ENCODE data around the gene BANF1. TPM values are rescaled to one million over a fixed set of nuclear protein-coding genes. Genes with fewer than 3 reads are reported as not detected.

The BANF1 gene
- total and polyA plus RNA-seq, 2 donors (not counting 3 experiments of a cell fraction or from before 2014, with no cell fraction given): 269 to 376 TPM

DNA sequence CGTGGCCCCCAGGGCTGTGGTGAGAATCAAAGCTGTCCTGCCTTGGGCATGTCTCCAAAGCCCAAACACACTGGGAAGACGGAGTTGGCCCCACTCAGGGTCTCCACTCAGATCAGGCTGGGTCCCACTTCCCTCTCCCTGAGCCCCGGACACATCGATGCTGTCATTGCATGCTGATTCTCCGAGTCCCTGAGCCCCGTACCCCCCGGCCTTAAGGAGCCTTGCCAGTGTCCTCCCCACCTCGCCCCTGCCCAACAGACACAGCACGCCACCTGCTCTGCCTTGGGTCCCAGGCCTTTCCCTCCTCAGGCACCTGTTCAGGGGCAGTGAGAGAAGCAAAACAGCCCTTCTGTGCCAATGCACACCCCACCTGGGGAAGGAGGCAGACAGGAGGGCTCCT lies 15.0 kb upstream of the BANF1 start:
- Histone ChIP-seq H3K9me3 (replicated peaks; ENCODE audit: control insufficient read depth, insufficient read depth, low read length) (no peaks in the 10 kb centered on the region), H2AFZ (ENCODE audit: low read depth, low read length) (no peak overlapping the region), H3K36me3 (ENCODE audit: control insufficient read depth in 2 of 2, extremely low read depth in 1 of 2, insufficient read depth in 2 of 2, low read length in 2 of 2) (peaks cover 0 to 6% of the 10 kb centered on the region in 2 experiments), H3K9me1 (replicated peaks; ENCODE audit: control insufficient read depth, extremely low read depth, insufficient read depth, low read length) (no peaks in the 10 kb centered on the region), H3K9ac (replicated peaks; ENCODE audit: extremely low read depth, insufficient read depth, low read length) (no peak overlapping the region), H4K20me1 (replicated peaks; ENCODE audit: control insufficient read depth, extremely low read depth, insufficient read depth, low read length) (no peaks in the 10 kb centered on the region), H3K27ac (ENCODE audit: insufficient read depth, low read depth, low read length) (no peak overlapping the region), H3K27me3 (ENCODE audit: control insufficient read depth in 2 of 2, insufficient read depth in 2 of 2, low read length in 2 of 2) (no peaks in the 10 kb centered on the region), H3K79me2 (ENCODE audit: control insufficient read depth, insufficient read depth, low read length) (no peaks in the 10 kb centered on the region), H3K4me2 (ENCODE audit: insufficient read depth, low read length) (no peak overlapping the region), H3K4me3 (replicated peaks in 1 of 3; ENCODE audit: insufficient read depth in 1 of 3, low read depth in 1 of 3, low read length in 3 of 3) (no peak overlapping the region), H3K4me1 (ENCODE audit: control insufficient read depth, extremely low read depth, insufficient read depth, low read length) (no peaks in the 10 kb centered on the region)
- ChIA-PET CTCF (interaction anchor here (4.7 to 5.1 kb wide), 2 partner anchors 102 to 103 kb away, joined by 33 to 115 read pairs; no protein-coding TSS in a partner anchor), POLR2A (no interaction called here)
- no TSS peak for BruUV-seq (replicated peaks)
- intact Hi-C loops (cut with micrococcal nuclease): loop anchor here (5.0 kb wide), 1 partner anchor 350 kb away; the partner anchor contains the start of gene SIPA1
- FAIRE-seq (no peak), DNase-seq (ENCODE audit: low read depth, low spot score) (no peak)
- TF ChIP-seq GATA2 (IDR thresholded peaks at IDR 0.05; ENCODE audit: insufficient read depth, insufficient read length, low read depth, low read length) (no peak), MYC (IDR thresholded peaks at IDR 0.05; ENCODE audit: low read depth, low read length) (no peak), JUN (IDR thresholded peaks at IDR 0.05; ENCODE audit: borderline replicate concordance, insufficient read depth, insufficient read length, low read depth) (no peak)
- dilution Hi-C loops (cut with MboI; ENCODE audit: extremely low pct_ligation_motif_present, low sequenced_read_pairs): no loop called here

DNA sequence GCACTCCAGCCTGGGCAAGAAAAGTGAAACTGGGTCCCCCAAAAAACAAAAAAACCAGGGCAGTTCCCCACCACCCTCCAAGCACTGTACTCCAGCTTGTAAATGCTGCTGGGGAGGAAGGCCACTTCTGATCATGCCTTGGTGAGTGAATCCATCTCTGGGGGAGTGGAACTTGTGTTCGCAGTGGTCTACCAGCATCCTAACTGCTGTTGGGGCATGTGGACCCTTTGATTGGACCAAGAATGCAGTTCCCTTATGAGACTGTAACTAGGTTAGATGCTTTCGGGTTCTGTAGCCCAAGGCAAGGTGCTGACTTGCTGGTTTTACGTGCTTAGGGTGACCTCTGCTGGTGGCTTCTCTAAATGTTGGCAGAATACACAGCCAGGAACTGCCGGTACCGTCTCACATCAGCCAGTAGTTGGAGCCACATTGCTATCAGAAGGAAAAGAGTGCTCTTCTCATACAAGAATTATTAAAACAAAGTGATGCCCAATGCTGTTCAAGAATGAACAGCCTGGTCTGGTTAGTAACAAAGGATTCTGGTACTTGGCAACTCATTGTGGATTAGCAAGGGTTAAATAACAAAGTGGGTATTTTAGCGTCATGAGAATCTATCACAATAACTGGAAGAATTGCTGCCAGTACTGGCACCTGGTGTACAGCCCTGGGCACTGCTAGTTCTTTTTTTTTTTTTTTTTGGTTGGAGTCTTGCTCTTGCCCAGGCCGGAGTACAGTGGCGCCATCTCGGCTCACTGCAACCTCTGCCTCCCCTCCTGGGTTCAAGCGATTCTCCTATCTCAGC lies 13.3 kb upstream of the BANF1 start:
- dilution Hi-C loops (cut with MboI; ENCODE audit: extremely low pct_ligation_motif_present, low sequenced_read_pairs) (no loop called here), intact Hi-C loops (cut with micrococcal nuclease) (loop anchor here (1.0 to 5.0 kb wide), 10 partner anchors 33 to 352 kb away; partner anchors contain the start of genes AP5B1, C11orf68, DRAP1 and FIBP)
- ChIA-PET POLR2A (interaction anchor here (0.7 kb wide), 1 partner anchor 171 kb away, joined by 4 read pairs; no protein-coding TSS in a partner anchor), CTCF (interaction anchor here (0.6 to 5.7 kb wide), 24 partner anchors 8 to 363 kb away, joined by 3 to 115 read pairs (median 4); partner anchors contain the start of genes CCDC85B, FIBP, KAT5 and MUS81)
- no peak overlapping the region for H2AFZ ChIP-seq (ENCODE audit: low read depth, low read length)
- DNase-seq (ENCODE audit: low read depth, low spot score) (peak; percentile 97), FAIRE-seq (peak; percentile 100)
- H3K9me1 ChIP-seq (replicated peaks; ENCODE audit: control insufficient read depth, extremely low read depth, insufficient read depth, low read length): no peaks in the 10 kb centered on the region
- no peaks in the 10 kb centered on the region for H3K79me2 ChIP-seq (ENCODE audit: control insufficient read depth, insufficient read depth, low read length)
- no TSS peak for BruUV-seq (replicated peaks)
- H3K9me3 ChIP-seq (replicated peaks; ENCODE audit: control insufficient read depth, insufficient read depth, low read length): no peaks in the 10 kb centered on the region
- no peak overlapping the region for H3K4me3 ChIP-seq (replicated peaks in 1 of 3; ENCODE audit: insufficient read depth in 1 of 3, low read depth in 1 of 3, low read length in 3 of 3)
- no peak overlapping the region for H3K9ac ChIP-seq (replicated peaks; ENCODE audit: extremely low read depth, insufficient read depth, low read length)
- H3K36me3 ChIP-seq (ENCODE audit: control insufficient read depth in 2 of 2, extremely low read depth in 1 of 2, insufficient read depth in 2 of 2, low read length in 2 of 2): peaks cover 0 to 4% of the 10 kb centered on the region in 2 experiments
- H3K27me3 ChIP-seq (ENCODE audit: control insufficient read depth in 2 of 2, insufficient read depth in 2 of 2, low read length in 2 of 2): no peaks in the 10 kb centered on the region
- TF ChIP-seq, protein P1, sequence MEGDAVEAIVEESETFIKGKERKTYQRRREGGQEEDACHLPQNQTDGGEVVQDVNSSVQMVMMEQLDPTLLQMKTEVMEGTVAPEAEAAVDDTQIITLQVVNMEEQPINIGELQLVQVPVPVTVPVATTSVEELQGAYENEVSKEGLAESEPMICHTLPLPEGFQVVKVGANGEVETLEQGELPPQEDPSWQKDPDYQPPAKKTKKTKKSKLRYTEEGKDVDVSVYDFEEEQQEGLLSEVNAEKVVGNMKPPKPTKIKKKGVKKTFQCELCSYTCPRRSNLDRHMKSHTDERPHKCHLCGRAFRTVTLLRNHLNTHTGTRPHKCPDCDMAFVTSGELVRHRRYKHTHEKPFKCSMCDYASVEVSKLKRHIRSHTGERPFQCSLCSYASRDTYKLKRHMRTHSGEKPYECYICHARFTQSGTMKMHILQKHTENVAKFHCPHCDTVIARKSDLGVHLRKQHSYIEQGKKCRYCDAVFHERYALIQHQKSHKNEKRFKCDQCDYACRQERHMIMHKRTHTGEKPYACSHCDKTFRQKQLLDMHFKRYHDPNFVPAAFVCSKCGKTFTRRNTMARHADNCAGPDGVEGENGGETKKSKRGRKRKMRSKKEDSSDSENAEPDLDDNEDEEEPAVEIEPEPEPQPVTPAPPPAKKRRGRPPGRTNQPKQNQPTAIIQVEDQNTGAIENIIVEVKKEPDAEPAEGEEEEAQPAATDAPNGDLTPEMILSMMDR (IDR thresholded peaks at IDR 0.05; ENCODE audit: extremely low read depth in 1 of 2, insufficient read depth in 1 of 2, low read depth in 1 of 2, low read length in 2 of 2): peak; percentile 86 to 99
- TF ChIP-seq POLR2AphosphoS5 (IDR thresholded peaks at IDR 0.05; ENCODE audit: insufficient read depth, low read depth, low read length) (peak; percentile 51), MYC (IDR thresholded peaks at IDR 0.05; ENCODE audit: low read depth, low read length) (no peak)
- no peaks in the 10 kb centered on the region for H3K4me1 ChIP-seq (ENCODE audit: control insufficient read depth, extremely low read depth, insufficient read depth, low read length)
- H3K4me2 ChIP-seq (ENCODE audit: insufficient read depth, low read length): no peak overlapping the region
- H3K27ac ChIP-seq (ENCODE audit: insufficient read depth, low read depth, low read length): no peak overlapping the region
- H4K20me1 ChIP-seq (replicated peaks; ENCODE audit: control insufficient read depth, extremely low read depth, insufficient read depth, low read length): no peaks in the 10 kb centered on the region

Data from endothelial cell of umbilical vein (primary cell).